Body of pancreas (tissue), 4 donors: ENCODE results near the gene LARP7.

Experiments used
- CTCF ChIP-seq, 7 experiments: fragments of 450-650 bp in 4 of 7; fragments of 200-600 bp in 3 of 7; sonication (generic) in 3 of 7; IDR thresholded peaks; one replicate each; pipeline ENCODE4 v1.5.1; 2016 to 2019; ENCODE audit warnings: antibody characterized with exemption in 7 of 7
- POLR2A ChIP-seq, 3 donors: fragments of 450-650 bp; IDR thresholded peaks; one replicate each; pipeline ENCODE4 v1.6.1; 2016; ENCODE audit warnings: antibody characterized with exemption in 3 of 3, mild to moderate bottlenecking in 2 of 3

- no peak for TF ChIP-seq CTCF (IDR thresholded peaks at IDR 0.05)
- no peak for TF ChIP-seq POLR2A (IDR thresholded peaks at IDR 0.05)
These were observed 63.7 kb downstream of the LARP7 start for GRCh38 chr4:112700679-112701078.
